HG02642 (cell line): ENCODE measurements around the gene ZNF385B.

Experiments
- ATAC-seq: cut with Tn5 transposase; IDR thresholded peaks from one replicate; pipeline ENCODE4 v1.9.1; 2021; ENCODE audit warnings: mild to moderate bottlenecking; ENCODE audit not compliant: unreplicated experiment, poor library complexity

The ZNF385B gene

GRCh38 chr2:179429597-179429996 is 431.8 kb downstream of the ZNF385B start:
- no peak for ATAC-seq

GRCh38 chr2:179429060-179429471 is 432.3 kb downstream of the ZNF385B start:
- no peak for ATAC-seq

GRCh38 chr2:179428649-179429048 is 432.8 kb downstream of the ZNF385B start:
- no peak for ATAC-seq

GRCh38 chr2:179427065-179427464 is 434.3 kb downstream of the ZNF385B start:
- no peak for ATAC-seq

- ATAC-seq, result no peak
Observed at GRCh38 chr2:179424571-179424970, 436.8 kb downstream of the ZNF385B start.

GRCh38 chr2:179422037-179422643 is 439.3 kb downstream of the ZNF385B start:
- ATAC-seq, result peak; percentile 90

GRCh38 chr2:179417436-179417949 is 443.9 kb downstream of the ZNF385B start:
- ATAC-seq, result no peak

- ATAC-seq, result no peak
Observed at GRCh38 chr2:179412112-179412511, 449.3 kb downstream of the ZNF385B start.

GRCh38 chr2:179410552-179411356 is 450.7 kb downstream of the ZNF385B start:
- ATAC-seq, result no peak

- ATAC-seq, result no peak
Observed at GRCh38 chr2:179403624-179404023, 457.8 kb downstream of the ZNF385B start.

- no peak for ATAC-seq
Observed at GRCh38 chr2:179393481-179393880, 467.9 kb downstream of the ZNF385B start.
